NCI-H1048 (cell line): ENCODE measurements around the gene EFR3B.

ENCODE experiments used
- DNase-seq: peaks from one replicate; lab custom pipeline; 2025; lab: John Stamatoyannopoulos, UW

Gene EFR3B

GRCh38 chr2:25187729-25188350 lies 146.0 kb downstream of the EFR3B start:
- no peak for DNase-seq

GRCh38 chr2:25188405-25188804 lies 146.5 kb downstream of the EFR3B start:
- DNase-seq, result no peak

GRCh38 chr2:25190536-25190935 lies 148.7 kb downstream of the EFR3B start:
- DNase-seq, result no peak

GRCh38 chr2:25194576-25195122 lies 152.8 kb downstream of the EFR3B start:
- DNase-seq, result no peak

GRCh38 chr2:25197336-25198208 lies 155.7 kb downstream of the EFR3B start:
- DNase-seq, result no peak

GRCh38 chr2:25198209-25198525 lies 156.3 kb downstream of the EFR3B start:
- DNase-seq, result no peak

GRCh38 chr2:25198576-25198975 lies 156.7 kb downstream of the EFR3B start:
- no peak for DNase-seq

- no peak for DNase-seq
Observed at GRCh38 chr2:25201265-25201664, 159.4 kb downstream of the EFR3B start.

GRCh38 chr2:25201794-25202193 lies 159.9 kb downstream of the EFR3B start:
- no peak for DNase-seq

- DNase-seq, result no peak
Observed at GRCh38 chr2:25202275-25202674, 160.4 kb downstream of the EFR3B start.

GRCh38 chr2:25204190-25204838 lies 162.4 kb downstream of the EFR3B start:
- no peak for DNase-seq

GRCh38 chr2:25207078-25207545 lies 165.2 kb downstream of the EFR3B start:
- DNase-seq, result no peak
